Activated CD4-positive, alpha-beta T cell treated with anti-CD3 and anti-CD28 coated beads for 36 hours (primary cell): ENCODE results near the gene ARHGEF16. TPM values are rescaled to one million over a fixed set of nuclear protein-coding genes. Genes with fewer than 3 reads are reported as not detected.

Experiments
- ATAC-seq: fragments of 200-7000 bp; cut with Tn5 transposase; one replicate; pipeline ENCODE4 v1.10.0; 2021; ENCODE audit warnings: mild to moderate bottlenecking, moderate library complexity
- CTCF ChIA-PET: fragments of 350-600 bp; sonication (Branson Sonifier 250); formaldehyde crosslinking; loops from one replicate; lab custom pipeline; 2021; ENCODE audit warnings: antibody characterized with exemption; lab: Charles Lee
- POLR2A ChIA-PET: fragments of 350-600 bp; sonication (Branson Sonifier 250); formaldehyde crosslinking; loops from one replicate; lab custom pipeline; 2021; ENCODE audit warnings: antibody characterized with exemption, inconsistent platforms; lab: Charles Lee
- DNase-seq: peaks from one replicate; pipeline ENCODE4 v3.0.0-alpha.2; 2020
- H3K27ac Mint-ChIP-seq: one replicate; pipeline ENCODE4 v1.8.0; 2021; ENCODE audit warnings: mixed read lengths
- H3K27me3 Mint-ChIP-seq: one replicate; pipeline ENCODE4 v1.8.0; 2021; ENCODE audit warnings: mixed read lengths
- H3K36me3 Mint-ChIP-seq: one replicate; pipeline ENCODE4 v1.8.0; 2021; ENCODE audit warnings: low read depth, mixed read lengths
- H3K4me1 Mint-ChIP-seq: one replicate; pipeline ENCODE4 v1.8.0; 2021; ENCODE audit warnings: mixed read lengths
- H3K4me3 Mint-ChIP-seq: one replicate; pipeline ENCODE4 v1.8.0; 2021; ENCODE audit warnings: mild to moderate bottlenecking, moderate library complexity, mixed read lengths
- H3K9me3 Mint-ChIP-seq: one replicate; pipeline ENCODE4 v1.8.0; 2021; ENCODE audit warnings: low read depth, mixed read lengths
- intact Hi-C, 2 experiments: fragments of 100-400 bp; cut with DNase I in 1 of 2; cut with micrococcal nuclease in 1 of 2; formaldehyde crosslinking; loops; one replicate each; pipeline versions ENCODE4 v1.14.2 to v1.15.1; 2022 to 2024; cut with DNase I, micrococcal nuclease
- total RNA-seq, 2 experiments: library from RNA; stranded (reverse); gene quantifications; one replicate each; pipeline ENCODE4 v1.2.3, GENCODE V29; 2021

Gene ARHGEF16
- total RNA-seq, 2 experiments from 2014 or later: not detected

DNA sequence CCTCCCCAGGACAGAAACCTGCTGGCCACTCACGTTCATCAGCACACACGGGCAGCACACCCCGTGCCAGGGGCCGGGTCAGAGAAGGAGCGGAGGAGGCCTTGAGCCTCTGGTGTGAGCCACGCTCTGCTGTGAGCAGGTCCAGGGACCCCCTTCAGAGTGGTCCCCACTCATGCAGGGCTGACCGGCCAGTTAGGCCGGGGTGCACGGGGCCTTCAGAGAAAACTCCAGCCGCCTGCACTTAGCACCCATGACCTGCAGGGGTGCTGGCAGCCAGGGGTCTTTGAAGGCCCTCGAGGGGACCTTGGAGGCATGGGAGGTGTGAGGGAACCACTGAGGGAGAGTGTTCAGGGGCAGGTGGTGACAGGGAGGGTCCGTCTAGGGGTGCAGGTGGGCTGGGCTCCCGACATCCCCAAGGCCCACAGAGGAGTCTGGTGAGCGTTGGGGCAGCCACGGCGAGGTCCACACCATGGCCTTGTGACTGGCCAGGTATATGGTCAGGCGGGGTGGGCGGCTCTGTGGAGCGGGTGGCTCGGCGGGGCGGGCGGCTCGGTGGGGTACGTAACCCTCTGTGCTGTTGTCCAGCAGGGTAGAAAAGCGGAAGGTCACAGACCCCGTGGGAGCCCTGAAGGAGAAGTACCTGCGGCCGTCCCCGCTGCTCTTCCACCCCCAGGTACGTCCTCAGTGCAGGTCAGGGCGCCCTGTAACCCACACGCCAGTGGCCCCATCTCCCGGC lies 40.3 kb upstream of the ARHGEF16 start:
- intact Hi-C loops: no loop called here
- DNase-seq: no peak
- Mint-ChIP-seq H3K36me3 (no peaks in the 10 kb centered on the region), H3K27me3 (no peaks in the 10 kb centered on the region), H3K9me3 (no peaks in the 10 kb centered on the region), H3K4me3 (no peak overlapping the region), H3K4me1 (no peaks in the 10 kb centered on the region), H3K27ac (no peak overlapping the region)
- no peak for ATAC-seq
- CTCF ChIA-PET: no interaction called here
- POLR2A ChIA-PET: no interaction called here

DNA sequence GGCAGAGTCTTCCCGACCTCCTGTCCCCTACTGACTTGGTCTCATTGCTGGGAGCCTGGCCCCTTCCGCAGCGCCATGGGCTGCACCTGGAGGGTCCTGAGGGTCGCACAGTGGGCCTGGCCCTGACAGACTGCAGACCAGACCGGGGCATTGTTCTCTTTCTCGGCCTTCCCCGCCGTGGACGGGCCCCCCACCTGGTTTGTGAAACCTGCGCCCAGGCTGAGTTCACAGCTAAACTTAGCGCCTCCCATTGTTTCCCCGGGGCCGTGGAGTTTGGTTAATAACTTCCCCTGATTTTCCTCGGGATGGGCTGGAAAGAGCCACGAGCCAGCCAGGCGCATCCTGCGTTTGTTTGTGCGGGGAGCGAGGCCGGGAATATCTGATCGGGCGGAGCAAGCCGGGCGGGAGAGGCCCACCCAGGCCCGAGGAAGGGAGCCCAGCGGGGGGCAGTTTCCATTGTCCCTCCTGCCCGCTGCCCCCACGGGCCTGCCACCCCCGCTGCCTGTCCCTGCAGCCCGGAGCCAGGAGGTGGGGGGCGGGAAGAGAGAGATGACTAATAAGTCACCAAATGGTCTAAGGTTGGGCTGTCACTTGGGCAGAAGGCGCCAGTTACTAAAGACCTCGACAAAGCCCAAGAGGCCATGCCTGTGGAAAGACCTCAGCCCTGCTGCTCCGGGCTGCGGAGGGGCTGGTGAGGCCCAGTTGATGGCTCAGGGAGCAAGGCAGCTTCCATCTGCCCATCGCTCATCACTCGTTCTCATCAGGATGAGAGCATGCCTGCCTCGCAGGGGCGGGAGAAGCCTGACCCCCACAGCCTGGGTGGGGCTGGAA lies 39.0 kb upstream of the ARHGEF16 start:
- no peaks in the 10 kb centered on the region for H3K36me3 Mint-ChIP-seq
- POLR2A ChIA-PET: no interaction called here
- intact Hi-C loops: no loop called here
- H3K4me1 Mint-ChIP-seq: no peaks in the 10 kb centered on the region
- H3K9me3 Mint-ChIP-seq: no peaks in the 10 kb centered on the region
- CTCF ChIA-PET: interaction anchor here (1.0 kb wide), 1 partner anchor 165 kb away, joined by 3 read pairs; no protein-coding TSS in a partner anchor
- no peak overlapping the region for H3K4me3 Mint-ChIP-seq
- ATAC-seq (no peak), DNase-seq (no peak)
- H3K27ac Mint-ChIP-seq: no peak overlapping the region
- H3K27me3 Mint-ChIP-seq: no peaks in the 10 kb centered on the region

DNA sequence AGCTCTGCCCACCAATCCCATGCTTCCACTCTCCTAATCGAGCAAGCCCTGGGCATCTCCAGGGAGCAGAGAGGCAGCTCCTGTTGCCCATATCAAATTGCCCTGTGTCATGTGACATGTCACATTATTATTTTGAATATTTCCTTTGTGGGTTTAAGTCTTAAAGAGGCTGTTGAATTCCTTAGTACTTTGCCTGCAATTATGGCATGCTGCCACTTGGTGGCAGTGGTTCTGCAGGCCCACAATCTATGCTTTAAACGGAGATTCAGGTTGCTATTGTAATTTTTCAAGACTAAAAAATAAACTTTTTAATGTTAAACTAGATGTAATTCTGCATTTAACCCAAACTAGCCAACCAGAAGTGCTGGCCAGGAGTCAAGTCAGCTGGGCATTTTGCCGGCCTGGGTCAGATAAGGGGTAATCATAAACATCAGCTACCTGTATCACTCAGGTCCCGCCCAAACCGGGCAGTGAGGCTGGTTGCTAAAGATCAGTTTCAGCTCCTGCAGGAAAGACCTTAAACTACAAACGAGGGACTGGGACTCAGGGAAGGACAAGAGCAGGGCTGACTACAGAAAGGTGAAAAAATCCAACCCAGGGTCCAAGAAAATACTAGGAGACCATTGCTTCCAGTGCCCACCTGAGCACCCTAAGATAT lies 37.3 kb upstream of the ARHGEF16 start:
- intact Hi-C loops: no loop called here
- H3K9me3 Mint-ChIP-seq: no peaks in the 10 kb centered on the region
- DNase-seq (no peak), ATAC-seq (no peak)
- no peak overlapping the region for H3K27ac Mint-ChIP-seq
- CTCF ChIA-PET: interaction anchor here (0.6 to 0.9 kb wide), 4 partner anchors 35 to 490 kb away, joined by 3 to 4 read pairs (median 4); no protein-coding TSS in a partner anchor
- H3K27me3 Mint-ChIP-seq: peaks cover 3% of the 10 kb centered on the region
- H3K4me1 Mint-ChIP-seq: no peaks in the 10 kb centered on the region
- H3K4me3 Mint-ChIP-seq: no peak overlapping the region
- no peaks in the 10 kb centered on the region for H3K36me3 Mint-ChIP-seq
- POLR2A ChIA-PET: no interaction called here

DNA sequence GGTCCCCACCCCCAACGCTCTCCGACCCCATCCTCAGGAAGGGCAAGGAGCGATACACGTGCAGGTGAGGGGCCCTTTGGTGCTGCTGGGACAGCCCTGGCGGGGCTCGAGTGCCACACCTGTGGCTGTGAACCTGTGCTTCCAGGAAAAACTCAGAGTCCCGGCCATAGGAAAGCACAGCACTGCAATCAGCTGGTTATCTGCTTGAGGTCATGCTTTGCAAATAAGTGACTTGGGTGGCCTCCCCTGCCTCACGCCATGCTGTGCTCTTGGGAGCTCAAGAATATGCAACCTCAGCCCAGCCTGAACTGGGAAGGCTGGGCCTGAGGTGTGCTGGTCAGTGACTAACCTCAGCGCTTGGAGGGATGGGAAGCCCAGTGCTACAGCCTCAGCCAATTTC lies 36.5 kb upstream of the ARHGEF16 start:
- Mint-ChIP-seq H3K9me3 (no peaks in the 10 kb centered on the region), H3K4me1 (no peaks in the 10 kb centered on the region), H3K27ac (no peak overlapping the region), H3K27me3 (peaks cover 3% of the 10 kb centered on the region), H3K4me3 (no peak overlapping the region), H3K36me3 (no peaks in the 10 kb centered on the region)
- CTCF ChIA-PET: interaction anchor here (0.9 kb wide), 1 partner anchor 35 kb away, joined by 4 read pairs; no protein-coding TSS in a partner anchor
- POLR2A ChIA-PET: no interaction called here
- intact Hi-C loops: no loop called here
- ATAC-seq (no peak), DNase-seq (no peak)

DNA sequence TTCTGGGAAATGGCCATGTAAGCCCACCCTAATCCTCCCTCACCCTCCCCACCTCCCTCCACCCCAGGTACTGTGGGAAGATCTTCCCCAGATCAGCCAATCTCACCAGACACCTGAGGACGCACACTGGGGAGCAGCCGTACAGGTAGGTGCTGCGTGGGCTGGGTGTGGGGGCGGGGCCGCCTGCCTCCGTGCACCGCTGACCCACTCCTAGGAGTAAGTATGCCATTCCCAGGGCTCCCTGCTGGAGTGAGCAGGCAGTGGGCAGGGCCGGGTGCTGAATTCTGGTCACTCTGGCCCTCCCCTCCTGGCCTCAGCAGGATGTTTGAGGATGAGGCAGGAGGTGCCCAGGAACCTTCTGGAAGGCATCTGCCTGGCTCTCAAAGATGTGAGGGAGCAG lies 35.9 kb upstream of the ARHGEF16 start:
- Mint-ChIP-seq H3K27ac (no peak overlapping the region), H3K27me3 (peaks cover 3% of the 10 kb centered on the region), H3K4me3 (no peak overlapping the region), H3K36me3 (no peaks in the 10 kb centered on the region), H3K4me1 (no peaks in the 10 kb centered on the region), H3K9me3 (no peaks in the 10 kb centered on the region)
- ChIA-PET CTCF (interaction anchor here (0.6 kb wide), 1 partner anchor 1203 kb away, joined by 3 read pairs; no protein-coding TSS in a partner anchor), POLR2A (no interaction called here)
- ATAC-seq (no peak), DNase-seq (no peak)
- intact Hi-C loops: no loop called here

DNA sequence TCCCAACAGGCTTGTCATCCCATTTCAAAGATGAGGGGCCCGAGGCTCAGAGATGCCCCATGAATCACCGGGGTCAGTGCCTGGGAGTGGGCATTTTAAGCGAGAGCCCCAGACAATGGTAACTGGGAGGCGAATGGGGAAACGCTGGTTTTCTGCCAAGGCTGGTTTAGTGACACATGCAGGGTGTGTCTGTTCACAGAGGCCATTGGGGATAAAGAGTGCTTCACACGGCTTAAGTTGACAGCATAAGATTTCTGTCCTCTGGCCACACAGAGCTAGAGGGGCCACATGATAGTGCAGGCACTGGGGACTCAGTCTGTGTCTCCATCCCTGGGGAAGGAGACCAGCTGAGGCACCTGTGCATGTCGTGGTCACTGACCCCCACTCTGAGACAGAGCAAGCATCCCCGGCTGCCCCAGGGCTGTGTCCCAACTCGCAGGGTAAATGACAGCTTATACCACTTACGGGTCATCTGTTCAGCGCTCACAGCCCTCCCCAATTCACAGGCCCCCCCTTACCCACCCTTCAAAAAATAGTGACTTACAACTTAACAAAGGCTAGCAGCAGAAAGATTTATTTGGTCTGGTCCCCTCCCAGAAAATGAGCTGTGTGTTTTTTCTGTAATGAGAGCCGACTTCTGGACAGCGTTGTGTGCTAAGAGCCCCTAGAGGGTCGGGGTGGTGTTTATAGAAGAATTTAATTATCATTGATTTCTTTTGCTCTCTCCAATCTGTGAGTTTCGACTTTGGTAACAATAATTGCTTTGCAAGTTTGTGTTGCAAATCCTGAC lies 34.9 kb upstream of the ARHGEF16 start:
- DNase-seq (no peak), ATAC-seq (no peak)
- CTCF ChIA-PET: interaction anchor here (0.6 kb wide), 1 partner anchor 1202 kb away, joined by 3 read pairs; no protein-coding TSS in a partner anchor
- Mint-ChIP-seq H3K27me3 (peaks cover 3% of the 10 kb centered on the region), H3K4me3 (no peak overlapping the region), H3K36me3 (no peaks in the 10 kb centered on the region), H3K27ac (no peak overlapping the region), H3K4me1 (no peaks in the 10 kb centered on the region), H3K9me3 (no peaks in the 10 kb centered on the region)
- intact Hi-C loops: loop anchor here (5.0 to 10.0 kb wide), 2 partner anchors 135 to 597 kb away; no protein-coding TSS in a partner anchor
- POLR2A ChIA-PET: interaction anchor here (0.7 kb wide), 1 partner anchor 16 kb away, joined by 3 read pairs; no protein-coding TSS in a partner anchor

DNA sequence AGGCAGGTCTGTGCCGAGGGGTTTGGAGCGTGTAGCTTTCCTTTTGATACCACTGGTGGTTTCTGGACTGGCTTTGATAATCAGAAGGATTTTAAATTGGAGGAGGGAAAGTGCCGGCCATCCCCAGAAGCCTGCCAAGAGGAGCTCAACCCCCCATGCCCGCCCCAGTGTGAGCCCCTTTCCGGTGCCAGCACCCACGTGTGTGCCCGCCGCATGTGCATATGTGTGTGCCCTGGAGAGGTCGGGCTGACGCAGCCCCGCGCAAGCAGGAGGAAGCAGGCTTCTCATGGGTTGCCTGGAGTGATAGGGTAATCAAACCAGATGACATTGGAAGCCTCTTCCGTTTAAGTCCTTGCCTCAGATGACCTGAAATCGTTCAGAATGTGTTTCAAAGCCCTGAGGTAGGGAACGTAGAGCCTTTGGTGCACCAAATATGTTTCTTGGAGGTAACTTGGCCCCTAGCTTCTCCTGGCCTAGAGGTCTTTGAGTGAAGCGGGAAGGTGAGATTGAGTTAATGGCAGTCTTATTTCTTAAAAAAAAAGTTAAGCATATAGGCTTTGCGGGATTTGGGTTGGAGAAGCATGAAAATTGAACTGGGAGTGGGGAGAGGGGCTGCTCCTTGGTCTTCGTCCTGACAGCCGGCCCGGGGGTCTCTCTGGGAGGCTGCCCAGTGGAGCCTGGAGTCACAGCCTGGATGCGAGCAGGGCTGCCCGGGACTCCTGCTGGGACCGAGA lies 34.1 kb upstream of the ARHGEF16 start:
- ChIA-PET CTCF (no interaction called here), POLR2A (interaction anchor here (0.7 kb wide), 1 partner anchor 16 kb away, joined by 3 read pairs; no protein-coding TSS in a partner anchor)
- peaks cover 3% of the 10 kb centered on the region for H3K27me3 Mint-ChIP-seq
- intact Hi-C loops: loop anchor here (5.0 to 10.0 kb wide), 2 partner anchors 136 to 598 kb away; no protein-coding TSS in a partner anchor
- H3K9me3 Mint-ChIP-seq: no peaks in the 10 kb centered on the region
- H3K27ac Mint-ChIP-seq: no peak overlapping the region
- H3K4me3 Mint-ChIP-seq: no peak overlapping the region
- H3K36me3 Mint-ChIP-seq: no peaks in the 10 kb centered on the region
- no peaks in the 10 kb centered on the region for H3K4me1 Mint-ChIP-seq
- ATAC-seq: no peak
- DNase-seq: no peak

DNA sequence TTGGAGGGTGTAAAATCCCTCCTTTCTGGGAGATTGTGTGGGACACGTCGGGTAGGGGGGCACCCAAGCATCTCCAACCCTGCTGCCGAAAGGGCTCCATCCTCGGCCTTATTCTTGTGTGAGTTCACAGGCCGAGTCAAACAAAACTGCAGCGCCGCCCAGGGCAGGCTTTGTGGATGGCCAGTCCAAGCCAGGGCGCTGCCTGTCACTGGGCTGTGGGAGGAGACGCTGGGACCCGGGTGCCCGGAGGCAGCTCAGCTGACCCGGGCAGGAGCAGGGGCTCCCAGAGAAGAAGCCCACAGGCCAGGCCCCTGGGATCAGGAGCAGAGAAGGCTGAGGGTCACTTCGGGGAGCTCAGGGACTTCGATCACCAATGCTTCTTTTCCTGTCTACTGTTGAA lies 31.8 kb upstream of the ARHGEF16 start:
- DNase-seq: no peak
- ChIA-PET CTCF (no interaction called here), POLR2A (no interaction called here)
- H3K4me3 Mint-ChIP-seq: no peak overlapping the region
- H3K4me1 Mint-ChIP-seq: no peaks in the 10 kb centered on the region
- no peaks in the 10 kb centered on the region for H3K36me3 Mint-ChIP-seq
- intact Hi-C loops: loop anchor here (5.0 to 10.0 kb wide), 2 partner anchors 138 to 600 kb away; no protein-coding TSS in a partner anchor
- H3K27ac Mint-ChIP-seq: no peak overlapping the region
- H3K27me3 Mint-ChIP-seq: peaks cover 3% of the 10 kb centered on the region
- no peaks in the 10 kb centered on the region for H3K9me3 Mint-ChIP-seq
- no peak for ATAC-seq

DNA sequence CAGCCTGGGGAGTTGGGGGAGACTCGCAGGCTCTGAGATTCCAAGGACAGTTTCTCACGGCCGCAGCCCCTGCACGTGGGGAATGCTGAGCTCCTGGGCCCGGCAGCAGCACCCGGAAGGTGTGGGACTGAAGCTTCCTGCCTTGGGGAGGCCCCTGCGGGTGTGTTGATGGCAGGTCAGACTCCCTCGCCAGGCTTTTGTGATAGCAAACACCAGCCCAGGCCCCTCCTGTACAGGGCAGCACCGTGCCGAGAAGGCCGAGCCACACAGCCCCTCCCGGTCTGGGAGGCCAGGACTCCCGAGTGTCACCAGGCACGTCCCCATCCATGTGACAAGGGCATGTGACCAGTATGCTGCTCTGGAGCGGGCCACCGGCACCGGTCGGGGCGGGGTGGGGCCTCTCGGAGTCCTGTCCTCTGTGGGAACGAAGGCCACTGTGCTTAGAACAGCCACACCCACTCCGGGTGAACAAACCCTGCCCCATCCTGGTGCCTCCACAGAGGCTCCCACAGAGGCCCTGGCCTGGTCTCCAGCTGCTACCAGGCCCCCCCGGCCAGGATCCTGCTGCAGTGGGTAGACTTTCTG lies 31.1 kb upstream of the ARHGEF16 start:
- intact Hi-C loops: loop anchor here (5.0 to 10.0 kb wide), 2 partner anchors 139 to 601 kb away; no protein-coding TSS in a partner anchor
- H3K27me3 Mint-ChIP-seq: peaks cover 3% of the 10 kb centered on the region
- CTCF ChIA-PET: interaction anchor here (0.6 to 1.0 kb wide), 2 partner anchors 13 to 725 kb away, joined by 3 read pairs; no protein-coding TSS in a partner anchor
- no peaks in the 10 kb centered on the region for H3K4me1 Mint-ChIP-seq
- DNase-seq: no peak
- H3K36me3 Mint-ChIP-seq: no peaks in the 10 kb centered on the region
- POLR2A ChIA-PET: no interaction called here
- H3K4me3 Mint-ChIP-seq: no peak overlapping the region
- H3K27ac Mint-ChIP-seq: no peak overlapping the region
- H3K9me3 Mint-ChIP-seq: no peaks in the 10 kb centered on the region
- ATAC-seq: no peak
